HG03565 (cell line): ENCODE measurements around the gene NOD2.

Source experiments
- ATAC-seq: cut with Tn5 transposase; IDR thresholded peaks from one replicate; pipeline ENCODE4 v1.9.1; 2021; ENCODE audit warnings: mild to moderate bottlenecking, moderate library complexity; ENCODE audit not compliant: unreplicated experiment

The NOD2 gene

GRCh38 chr16:50692999-50693781 lies at the start of gene NOD2:
NOD2 (plus strand) TSS chr16:50693606; CDS start chr16:50699496, 5,890 bp downstream.
- no peak for ATAC-seq

- ATAC-seq, result no peak
Measured at GRCh38 chr16:50644245-50644644, 49.2 kb upstream of the NOD2 start.

DNA sequence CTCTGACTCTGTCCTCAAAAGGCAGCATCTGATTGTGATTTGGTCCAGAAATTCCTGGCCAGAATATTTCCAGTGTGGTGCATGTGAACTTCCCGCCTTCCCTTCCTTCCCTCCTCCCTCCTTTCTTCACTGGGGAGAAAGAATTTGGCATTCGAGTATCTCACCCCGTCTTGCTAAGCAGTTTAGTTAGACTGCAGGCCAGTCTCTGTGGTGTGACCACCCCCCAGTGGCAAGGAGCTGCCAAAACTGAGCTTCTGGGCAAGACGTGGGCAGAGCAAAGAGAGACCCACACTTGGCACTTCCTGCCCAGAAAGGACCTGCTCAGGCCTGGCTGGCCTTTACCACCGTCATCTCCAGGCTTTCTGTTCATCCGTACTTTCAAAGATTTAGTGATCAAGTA lies 48.7 kb upstream of the NOD2 start:
- no peak for ATAC-seq

GRCh38 chr16:50645563-50646220 lies 47.7 kb upstream of the NOD2 start:
- no peak for ATAC-seq

DNA sequence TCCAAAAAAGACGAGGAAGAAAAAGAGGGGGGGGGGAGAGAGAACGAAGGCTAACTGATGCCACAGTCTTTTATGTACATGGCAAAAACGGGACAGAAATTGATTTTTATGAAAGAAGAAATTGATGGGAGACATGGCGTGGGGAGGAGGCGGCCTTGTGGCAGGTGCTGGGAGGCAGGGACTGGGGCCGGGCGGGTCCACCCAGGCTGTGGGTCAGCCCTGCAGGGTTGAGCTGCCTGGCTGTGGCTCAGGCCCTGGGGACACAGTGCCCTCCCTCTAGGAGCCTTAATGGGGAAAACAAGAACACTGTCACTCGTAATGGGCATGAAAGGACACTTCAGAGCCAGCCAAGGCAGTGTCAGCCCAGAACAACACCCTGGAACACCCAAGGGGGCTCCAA lies 47.1 kb upstream of the NOD2 start:
- ATAC-seq, result no peak

GRCh38 chr16:50651835-50652438 lies 41.5 kb upstream of the NOD2 start:
- ATAC-seq, result no peak

DNA sequence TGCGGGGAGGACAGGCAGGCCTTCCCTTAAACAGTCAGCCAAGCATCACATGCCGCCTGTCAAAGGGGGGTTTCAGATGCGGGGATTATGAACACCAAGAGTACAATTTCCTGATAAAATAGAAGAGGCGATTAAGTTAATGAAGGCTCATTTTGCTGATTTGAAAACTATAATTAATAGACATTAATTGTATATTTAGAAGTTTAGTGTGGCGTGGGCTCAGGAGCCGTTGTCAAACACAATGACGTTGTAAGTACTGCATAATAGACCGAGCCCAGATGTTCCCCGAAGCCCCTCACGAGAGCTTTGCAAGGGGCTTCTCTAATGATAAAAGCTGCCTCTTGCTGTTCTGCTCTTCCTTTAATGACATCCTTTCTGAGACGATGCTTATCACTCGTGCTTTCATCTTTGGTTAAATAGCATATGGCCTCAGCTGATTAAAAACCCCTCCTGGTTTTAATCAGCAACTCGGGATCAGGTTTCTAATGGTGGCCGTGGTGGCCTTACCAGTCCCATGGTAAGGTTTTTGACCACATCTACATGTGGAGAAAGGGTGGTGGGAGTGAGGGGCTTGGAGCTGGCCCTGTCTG lies 40.5 kb upstream of the NOD2 start:
- ATAC-seq, result no peak

DNA sequence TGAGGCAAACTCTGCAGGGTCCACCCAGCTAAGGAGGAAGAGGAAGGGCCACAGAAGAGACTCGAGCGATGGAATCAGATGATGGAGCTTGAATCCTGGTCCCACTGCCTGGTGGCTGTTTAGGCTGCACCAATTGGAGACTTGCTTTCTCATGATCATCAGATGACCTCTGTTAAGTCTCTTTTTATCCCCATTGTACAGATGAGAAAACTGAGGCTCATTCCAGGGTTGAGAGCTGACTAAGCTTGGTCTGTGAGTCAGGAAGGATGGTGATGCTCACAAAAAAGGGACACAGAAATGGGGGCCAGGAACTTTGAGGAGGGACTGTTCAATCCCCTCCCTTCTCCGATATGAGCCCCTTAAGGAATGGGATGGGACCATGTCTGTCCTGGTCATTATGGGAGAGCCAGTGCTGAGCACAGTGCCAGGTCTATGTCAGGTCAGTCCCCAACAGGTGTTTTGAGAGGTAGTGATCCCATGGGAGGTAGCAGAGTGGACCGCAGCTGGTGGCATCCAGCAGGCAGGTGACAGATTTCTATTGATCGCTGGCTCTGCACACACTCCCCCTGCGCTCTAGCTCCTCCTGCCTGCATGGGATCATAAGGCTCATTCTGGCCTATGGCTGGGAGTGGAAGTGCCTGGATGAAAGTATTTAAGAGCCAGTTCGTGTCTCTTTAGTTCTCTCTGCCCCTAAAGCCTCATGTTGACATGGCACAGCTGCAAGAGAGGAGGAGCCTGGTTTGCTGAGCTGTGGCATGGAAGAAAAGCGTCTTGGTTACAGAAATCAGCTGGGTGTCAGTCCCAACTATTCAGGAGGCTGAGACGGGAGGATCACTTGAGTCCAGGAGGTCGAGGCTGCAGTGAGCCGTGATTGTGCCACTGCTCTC lies 39.5 kb upstream of the NOD2 start:
- ATAC-seq, result no peak

- no peak for ATAC-seq
Measured at GRCh38 chr16:50655558-50656055, 37.8 kb upstream of the NOD2 start.

GRCh38 chr16:50657241-50657640 lies 36.2 kb upstream of the NOD2 start:
- no peak for ATAC-seq

DNA sequence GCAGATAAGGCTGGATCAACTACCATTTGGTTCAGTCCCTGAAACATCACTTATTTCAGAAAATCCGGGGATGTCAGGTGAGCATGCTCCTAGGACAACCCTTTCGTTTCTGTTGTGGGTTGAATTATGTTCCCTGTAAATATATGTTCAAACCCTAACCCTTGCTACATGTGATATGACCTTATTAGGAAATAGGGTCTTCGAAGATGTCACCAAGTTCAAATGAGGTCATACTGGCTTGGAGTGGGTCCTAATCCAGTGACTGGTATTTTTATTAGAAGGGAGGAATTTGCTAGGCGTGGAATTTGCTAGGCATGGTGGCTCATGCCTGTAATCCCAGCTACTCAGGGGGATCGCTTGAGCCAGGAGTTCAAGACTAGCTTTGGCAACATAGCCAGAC lies 33.6 kb upstream of the NOD2 start:
- ATAC-seq, result no peak

- ATAC-seq, result no peak
Measured at GRCh38 chr16:50662306-50662940, 31.0 kb upstream of the NOD2 start.

- no peak for ATAC-seq
Measured at GRCh38 chr16:50664270-50664669, 29.1 kb upstream of the NOD2 start.

- ATAC-seq, result no peak
Measured at GRCh38 chr16:50665128-50665878, 28.1 kb upstream of the NOD2 start.

GRCh38 chr16:50666658-50667496 lies 26.5 kb upstream of the NOD2 start:
- ATAC-seq, result peak; percentile 88

DNA sequence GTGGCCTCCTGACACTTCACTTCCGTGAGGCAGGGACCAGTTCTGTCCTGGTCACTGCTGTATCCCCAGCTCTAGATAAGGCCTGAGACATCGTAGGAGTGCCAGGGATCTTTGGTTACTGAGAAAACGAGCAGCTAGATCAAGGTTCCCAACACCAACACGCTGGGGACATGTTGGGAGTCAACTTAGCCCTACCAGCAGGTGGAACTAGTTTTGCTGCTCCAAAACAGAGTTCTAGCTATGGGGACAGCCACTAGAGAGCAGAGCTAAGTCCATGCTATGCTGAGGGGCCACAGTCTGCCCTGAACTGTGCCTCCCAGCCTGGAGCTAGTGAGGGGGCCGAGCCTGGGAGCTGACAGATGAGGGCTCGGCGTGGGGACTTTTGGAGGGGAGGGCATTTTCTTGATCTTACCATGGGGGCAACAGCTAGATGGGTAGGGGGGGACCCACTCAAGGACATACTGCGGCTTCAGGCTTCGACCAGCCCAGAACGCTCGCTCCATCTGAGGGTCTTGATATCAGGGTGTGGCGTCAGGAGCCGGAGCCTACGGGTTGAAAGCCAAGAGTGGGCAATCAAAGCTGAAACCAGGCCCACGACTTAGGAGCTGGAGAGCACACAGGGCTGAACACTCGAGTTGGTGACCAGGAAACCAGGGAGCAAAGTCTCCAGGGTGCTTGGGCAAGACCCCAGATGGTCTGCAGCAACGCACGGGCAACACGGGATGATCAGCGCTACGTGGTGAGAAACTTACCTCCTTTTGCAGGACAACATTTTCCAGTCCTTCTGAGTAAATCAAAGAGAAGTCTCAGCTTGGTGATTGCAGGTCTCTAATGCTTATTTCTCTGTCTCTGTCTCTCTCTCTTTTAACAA lies 25.7 kb upstream of the NOD2 start:
- no peak for ATAC-seq

DNA sequence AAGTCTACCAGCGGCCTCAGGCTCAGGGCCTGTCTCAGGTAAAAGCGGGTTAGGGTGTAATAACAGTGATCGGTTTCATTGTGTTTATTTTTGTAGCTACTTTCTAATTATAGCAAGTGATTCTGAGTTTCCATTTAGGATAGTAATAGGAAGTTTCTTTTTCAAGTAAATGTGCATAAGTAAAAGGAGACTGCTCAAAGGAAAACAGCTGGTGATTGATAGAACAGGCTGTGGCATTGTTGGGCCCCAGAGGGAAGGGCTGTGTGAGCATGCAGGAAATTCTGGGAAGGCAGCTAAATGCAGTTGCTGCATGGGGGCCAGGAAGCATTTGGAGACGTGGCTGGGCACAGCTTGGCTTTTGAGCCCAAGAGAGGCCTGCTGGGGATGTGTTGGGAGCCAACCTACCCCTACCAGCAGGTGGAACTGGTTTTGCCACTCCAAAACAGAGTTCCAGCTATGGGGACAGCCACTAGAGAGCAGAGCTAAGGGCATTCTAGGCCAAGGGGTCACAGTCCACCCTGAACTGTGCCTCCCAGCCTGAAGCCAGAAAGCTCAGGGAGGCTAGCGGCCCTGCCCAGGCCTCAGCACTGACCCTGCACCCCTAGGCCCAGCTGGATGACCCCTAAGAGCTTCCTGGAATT lies 24.9 kb upstream of the NOD2 start:
- no peak for ATAC-seq
